Suppressor macrophage treated with lipopolysaccharide for 4 hours (primary cell): ENCODE results near the gene CYP20A1.
A peak's percentile ranks its signal among the peaks of the same experiment; 100 is the strongest.
"Not testable (repeated sequence)": the region's sequence is repeated elsewhere in the genome, so short reads cannot be mapped to it uniquely, and the experiment has no call there.

Source experiments
- DNase-seq: peaks from one replicate; pipeline ENCODE4 v3.0.0-alpha.2; 2020

The CYP20A1 gene

GRCh38 chr2:203286532-203286931, 47.7 kb downstream of the CYP20A1 start:
- DNase-seq, result no peak

- no peak for DNase-seq
These were observed 62.8 kb downstream of the CYP20A1 start for GRCh38 chr2:203301667-203302066.

GRCh38 chr2:203302586-203302985, 63.8 kb downstream of the CYP20A1 start:
- not testable (repeated sequence) for DNase-seq

- no peak for DNase-seq
These were observed 72.0 kb downstream of the CYP20A1 start for GRCh38 chr2:203310688-203311436.

GRCh38 chr2:203326356-203326755, 87.5 kb downstream of the CYP20A1 start:
- no peak for DNase-seq

- no peak for DNase-seq
These were observed 88.7 kb downstream of the CYP20A1 start for GRCh38 chr2:203327582-203327900.

GRCh38 chr2:203327901-203328759, 89.3 kb downstream of the CYP20A1 start, which contains the start of gene ABI2:
Gene ABI2, plus strand, starts transcription at chr2:203328394. Its CDS starts 121 bp downstream, at chr2:203328515.
- peak; percentile 68 for DNase-seq

- DNase-seq, result peak; percentile 49
These were observed 90.1 kb downstream of the CYP20A1 start for GRCh38 chr2:203328760-203329540.

GRCh38 chr2:203330434-203330833, 91.6 kb downstream of the CYP20A1 start:
- peak; percentile 9 for DNase-seq

- no peak for DNase-seq
These were observed 99.5 kb downstream of the CYP20A1 start for GRCh38 chr2:203338322-203338721.

- DNase-seq, result no peak
These were observed 102.1 kb downstream of the CYP20A1 start for GRCh38 chr2:203340791-203341487.

- no peak for DNase-seq
These were observed 103.0 kb downstream of the CYP20A1 start for GRCh38 chr2:203341741-203342310.

- DNase-seq, result not testable (repeated sequence)
These were observed 103.6 kb downstream of the CYP20A1 start for GRCh38 chr2:203342374-203342773.

- DNase-seq, result no peak
These were observed 105.8 kb downstream of the CYP20A1 start for GRCh38 chr2:203344667-203345066.

- no peak for DNase-seq
These were observed 107.8 kb downstream of the CYP20A1 start for GRCh38 chr2:203346612-203347011.

- no peak for DNase-seq
These were observed 108.6 kb downstream of the CYP20A1 start for GRCh38 chr2:203347375-203347774.

GRCh38 chr2:203352604-203353255, 113.9 kb downstream of the CYP20A1 start:
- no peak for DNase-seq

- DNase-seq, result no peak
These were observed 116.1 kb downstream of the CYP20A1 start for GRCh38 chr2:203354966-203355365.
